Activated B cell treated with CpG ODN at 0.5 μM for 24 hours (primary cell): ENCODE measurements around the gene MLPH. TPM values are rescaled to one million over a fixed set of nuclear protein-coding genes. Genes with fewer than 3 reads are reported as not detected.

Experiments used
- ATAC-seq: fragments of 200-7000 bp; cut with Tn5 transposase; one replicate; pipeline ENCODE4 v1.10.0; 2021; ENCODE audit warnings: low read depth, mild to moderate bottlenecking, moderate library complexity
- CTCF ChIA-PET: fragments of 350-600 bp; sonication (Branson Sonifier 250); formaldehyde crosslinking; loops from one replicate; lab custom pipeline; 2021; ENCODE audit warnings: antibody characterized with exemption; lab: Charles Lee
- POLR2A ChIA-PET: fragments of 350-600 bp; sonication (Branson Sonifier 250); formaldehyde crosslinking; loops from one replicate; lab custom pipeline; 2021; ENCODE audit warnings: antibody characterized with exemption; lab: Charles Lee
- DNase-seq: peaks from one replicate; pipeline ENCODE4 v3.0.0; 2022
- H3K27ac Mint-ChIP-seq: one replicate; pipeline ENCODE4 v1.8.0; 2020; ENCODE audit warnings: mixed read lengths
- H3K27me3 Mint-ChIP-seq: one replicate; pipeline ENCODE4 v1.8.0; 2021; ENCODE audit warnings: mixed read lengths
- H3K36me3 Mint-ChIP-seq: one replicate; pipeline ENCODE4 v1.8.0; 2021; ENCODE audit warnings: low read depth, mixed read lengths
- H3K4me1 Mint-ChIP-seq: one replicate; pipeline ENCODE4 v1.8.0; 2021; ENCODE audit warnings: mixed read lengths
- H3K4me3 Mint-ChIP-seq: one replicate; pipeline ENCODE4 v1.8.0; 2020; ENCODE audit warnings: mild to moderate bottlenecking, mixed read lengths
- H3K9me3 Mint-ChIP-seq: one replicate; pipeline ENCODE4 v1.8.0; 2020; ENCODE audit warnings: mixed read lengths
- intact Hi-C: fragments of 100-400 bp; cut with micrococcal nuclease; formaldehyde crosslinking; loops from one replicate; pipeline ENCODE4 v1.15.1; 2024
- total RNA-seq: library from RNA; stranded (reverse); gene quantifications from 2 replicates; pipeline ENCODE4 v1.2.3, GENCODE V29; 2022
- TF ChIP-seq, protein P1 (sequence below): fragments of 200-600 bp; IDR thresholded peaks from one replicate; pipeline ENCODE4 v1.8.0; 2022; ENCODE audit warnings: antibody characterized with exemption, mild to moderate bottlenecking

The MLPH gene
- total RNA-seq, 1 donor from 2014 or later: not detected

GRCh38 chr2:237524631-237525030, 37.6 kb downstream of the MLPH start:
- Mint-ChIP-seq H3K36me3 (no peaks in the 10 kb centered on the region), H3K4me1 (peaks cover 6% of the 10 kb centered on the region), H3K27me3 (no peaks in the 10 kb centered on the region), H3K9me3 (no peaks in the 10 kb centered on the region), H3K4me3 (no peak overlapping the region), H3K27ac (no peak overlapping the region)
- TF ChIP-seq, protein P1, sequence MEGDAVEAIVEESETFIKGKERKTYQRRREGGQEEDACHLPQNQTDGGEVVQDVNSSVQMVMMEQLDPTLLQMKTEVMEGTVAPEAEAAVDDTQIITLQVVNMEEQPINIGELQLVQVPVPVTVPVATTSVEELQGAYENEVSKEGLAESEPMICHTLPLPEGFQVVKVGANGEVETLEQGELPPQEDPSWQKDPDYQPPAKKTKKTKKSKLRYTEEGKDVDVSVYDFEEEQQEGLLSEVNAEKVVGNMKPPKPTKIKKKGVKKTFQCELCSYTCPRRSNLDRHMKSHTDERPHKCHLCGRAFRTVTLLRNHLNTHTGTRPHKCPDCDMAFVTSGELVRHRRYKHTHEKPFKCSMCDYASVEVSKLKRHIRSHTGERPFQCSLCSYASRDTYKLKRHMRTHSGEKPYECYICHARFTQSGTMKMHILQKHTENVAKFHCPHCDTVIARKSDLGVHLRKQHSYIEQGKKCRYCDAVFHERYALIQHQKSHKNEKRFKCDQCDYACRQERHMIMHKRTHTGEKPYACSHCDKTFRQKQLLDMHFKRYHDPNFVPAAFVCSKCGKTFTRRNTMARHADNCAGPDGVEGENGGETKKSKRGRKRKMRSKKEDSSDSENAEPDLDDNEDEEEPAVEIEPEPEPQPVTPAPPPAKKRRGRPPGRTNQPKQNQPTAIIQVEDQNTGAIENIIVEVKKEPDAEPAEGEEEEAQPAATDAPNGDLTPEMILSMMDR: no peak
- ChIA-PET POLR2A (no interaction called here), CTCF (no interaction called here)
- ATAC-seq (no peak), DNase-seq (no peak)
- intact Hi-C loops: no loop called here

- TF ChIP-seq, protein P1: no peak
- ATAC-seq (no peak), DNase-seq (no peak)
- intact Hi-C loops: no loop called here
- ChIA-PET CTCF (no interaction called here), POLR2A (no interaction called here)
- H3K4me3 Mint-ChIP-seq: no peak overlapping the region
- H3K4me1 Mint-ChIP-seq: peaks cover 6% of the 10 kb centered on the region
- no peaks in the 10 kb centered on the region for H3K9me3 Mint-ChIP-seq
- no peak overlapping the region for H3K27ac Mint-ChIP-seq
- no peaks in the 10 kb centered on the region for H3K36me3 Mint-ChIP-seq
- H3K27me3 Mint-ChIP-seq: no peaks in the 10 kb centered on the region
These were observed 38.6 kb downstream of the MLPH start for GRCh38 chr2:237525559-237526157.

GRCh38 chr2:237527233-237527632, 40.2 kb downstream of the MLPH start:
- Mint-ChIP-seq H3K9me3 (no peaks in the 10 kb centered on the region), H3K27me3 (no peaks in the 10 kb centered on the region), H3K27ac (no peak overlapping the region), H3K4me1 (peaks cover 6% of the 10 kb centered on the region), H3K36me3 (no peaks in the 10 kb centered on the region), H3K4me3 (no peak overlapping the region)
- DNase-seq (no peak), ATAC-seq (no peak)
- ChIA-PET CTCF (no interaction called here), POLR2A (no interaction called here)
- intact Hi-C loops: no loop called here
- TF ChIP-seq, protein P1: no peak

DNA sequence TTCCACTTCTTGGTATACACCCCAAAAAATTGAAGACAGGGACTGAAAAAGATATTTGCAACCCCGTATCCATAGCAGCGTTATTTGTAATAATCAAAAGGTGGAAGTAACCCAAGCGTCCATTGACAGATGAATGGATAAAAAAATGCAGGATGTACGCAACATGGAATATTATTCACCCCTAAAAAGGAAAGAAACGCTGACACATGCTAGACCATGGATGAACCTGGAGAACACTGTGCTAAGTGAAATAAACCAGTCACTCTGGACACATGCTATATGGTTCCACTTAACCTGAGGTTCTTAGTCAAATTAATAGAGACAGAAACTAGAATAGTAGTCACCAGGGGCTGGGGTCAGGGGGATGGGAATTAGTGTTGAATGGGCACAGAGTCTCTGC, 40.7 kb downstream of the MLPH start:
- Mint-ChIP-seq H3K27me3 (no peaks in the 10 kb centered on the region), H3K27ac (no peak overlapping the region), H3K4me3 (no peak overlapping the region), H3K36me3 (no peaks in the 10 kb centered on the region), H3K9me3 (no peaks in the 10 kb centered on the region), H3K4me1 (peaks cover 6% of the 10 kb centered on the region)
- intact Hi-C loops: no loop called here
- TF ChIP-seq, protein P1: no peak
- no peak for DNase-seq
- ATAC-seq: no peak
- ChIA-PET POLR2A (no interaction called here), CTCF (no interaction called here)

DNA sequence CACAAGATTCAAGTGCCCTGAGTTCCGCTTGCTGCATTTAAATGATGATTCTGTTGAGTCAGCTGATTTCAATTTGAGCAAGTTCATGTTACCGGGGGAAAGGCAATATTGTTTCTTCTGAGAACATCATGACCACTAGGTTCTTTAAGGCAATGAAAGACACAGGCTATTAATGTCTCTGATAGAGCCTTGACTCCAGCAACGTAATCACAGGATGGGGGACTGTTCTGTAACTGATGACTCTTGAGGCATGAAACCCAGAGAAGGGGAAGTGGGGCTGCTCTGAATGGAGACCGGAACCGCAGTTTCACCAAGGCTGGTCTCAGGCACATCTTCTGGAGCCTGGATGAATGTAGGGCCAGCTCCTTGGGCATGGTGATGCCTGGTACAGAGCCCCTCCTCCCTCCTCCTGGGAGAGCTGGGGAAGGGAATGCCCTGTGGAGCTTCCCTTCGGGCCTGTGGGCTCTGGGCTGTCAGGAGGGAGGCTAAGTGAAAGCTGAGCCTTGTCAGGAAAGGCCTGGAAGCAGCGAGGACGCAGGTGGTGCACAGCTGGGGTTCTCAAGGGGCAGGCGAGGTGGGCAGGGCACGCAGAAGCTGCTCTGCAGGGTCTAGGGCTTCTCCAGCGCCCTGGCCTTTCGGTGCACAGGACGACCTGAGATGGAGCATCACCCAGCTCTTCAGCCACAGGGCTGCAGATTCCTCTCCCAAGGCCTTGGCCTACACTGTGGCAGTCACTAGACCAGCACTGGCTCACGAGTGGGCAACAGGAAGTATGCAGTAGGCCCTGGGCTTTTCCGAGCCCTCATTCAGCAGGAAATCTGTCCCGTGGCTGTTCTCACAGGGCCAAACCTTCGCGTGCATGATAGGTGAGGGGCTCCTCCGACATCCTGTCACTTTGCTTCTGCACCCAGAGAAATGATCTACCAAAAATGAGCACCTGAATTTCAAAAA, 42.7 kb downstream of the MLPH start:
- Mint-ChIP-seq H3K27me3 (no peaks in the 10 kb centered on the region), H3K9me3 (no peaks in the 10 kb centered on the region), H3K4me1 (peaks cover 6% of the 10 kb centered on the region), H3K36me3 (no peaks in the 10 kb centered on the region), H3K27ac (no peak overlapping the region), H3K4me3 (no peak overlapping the region)
- ChIA-PET CTCF (no interaction called here), POLR2A (no interaction called here)
- intact Hi-C loops: no loop called here
- DNase-seq (no peak), ATAC-seq (peak; percentile 71)
- TF ChIP-seq, protein P1: no peak
